ENCODE results near the gene EXTL1. TPM values are rescaled to one million over a fixed set of nuclear protein-coding genes. Genes with fewer than 3 reads are reported as not detected.

EXTL1 gene
- total and polyA plus RNA-seq, 2 of the 4 experiments (the other 2 are of a cell fraction) = 0.90 to 5.2 TPM

- H2BK15ac ChIP-seq (ENCODE audit: low read depth, low read length) = no peak overlapping the region
- no peak overlapping the region for H3K4ac ChIP-seq (ENCODE audit: low read depth, low read length)
- no peak overlapping the region for H2BK5ac ChIP-seq (ENCODE audit: low read depth, low read length, poor library complexity, severe bottlenecking)
- no peaks in the 10 kb centered on the region for H4K20me1 ChIP-seq (ENCODE audit: insufficient read depth, low read length)
- in situ Hi-C loops (cut with MboI; ENCODE audit: low sequenced_read_pairs) = no loop called here
- dilution Hi-C loops (cut with HindIII; ENCODE audit: low sequenced_read_pairs, unreplicated experiment) = no loop called here
- no peak overlapping the region for H4K5ac ChIP-seq (ENCODE audit: low read depth, low read length)
- no peak overlapping the region for H3K56ac ChIP-seq (ENCODE audit: extremely low read depth, insufficient read depth, low read length)
- H3K9me3 ChIP-seq (ENCODE audit: control insufficient read depth, insufficient read depth, low read length) = no peaks in the 10 kb centered on the region; the same call in 1 of the 2 replicates
- no peak overlapping the region for H3K4me2 ChIP-seq (ENCODE audit: low read depth, low read length)
- no TSS peak for BruUV-seq (replicated peaks)
- no peak overlapping the region for H3K4me3 ChIP-seq (ENCODE audit: insufficient read depth, low read depth, low read length)
- no peaks in the 10 kb centered on the region for H3K9me1 ChIP-seq (ENCODE audit: insufficient read depth, low read length)
- ChIA-PET CTCF (no interaction called here), POLR2A (ENCODE audit: unreplicated experiment) (no interaction called here)
- no peak overlapping the region for H2AK5ac ChIP-seq (ENCODE audit: low read depth, low read length)
- H2BK120ac ChIP-seq (ENCODE audit: low read depth, low read length) = no peak overlapping the region
- no peak overlapping the region for H3K18ac ChIP-seq (ENCODE audit: low read depth, low read length)
- H4K8ac ChIP-seq (ENCODE audit: low read depth in 2 of 2, low read length in 2 of 2) = no peak overlapping the region
- TF ChIP-seq RFX5 (IDR thresholded peaks at IDR 0.05; ENCODE audit: low read depth, low read length) = no peak
- TF ChIP-seq NFE2L2 (IDR thresholded peaks at IDR 0.05; ENCODE audit: low read depth, low read length) = no peak
- no peak for TF ChIP-seq POLR2A (IDR thresholded peaks at IDR 0.05; ENCODE audit: low read depth, low read length)
- TF ChIP-seq MAFK (IDR thresholded peaks at IDR 0.05; ENCODE audit: low read depth, low read length) = no peak
- no peak for TF ChIP-seq BHLHE40 (IDR thresholded peaks at IDR 0.05; ENCODE audit: low read depth, low read length)
- TF ChIP-seq RAD21 (IDR thresholded peaks at IDR 0.05; ENCODE audit: low read length) = no peak
- TF ChIP-seq RCOR1 (IDR thresholded peaks at IDR 0.05; ENCODE audit: insufficient replicate concordance, low read length) = no peak
- TF ChIP-seq SMC3 (IDR thresholded peaks at IDR 0.05; ENCODE audit: low read depth, low read length) = no peak
- TF ChIP-seq MXI1 (IDR thresholded peaks at IDR 0.05; ENCODE audit: borderline replicate concordance, low read depth, low read length) = no peak
- TF ChIP-seq FOS (IDR thresholded peaks at IDR 0.05; ENCODE audit: low read depth, low read length) = no peak
- TF ChIP-seq ELK1 (IDR thresholded peaks at IDR 0.05; ENCODE audit: borderline replicate concordance, low read depth, low read length) = no peak
- no peak for TF ChIP-seq CHD1 (IDR thresholded peaks at IDR 0.05; ENCODE audit: low read depth, low read length)
- H2AK9ac ChIP-seq (replicated peaks; ENCODE audit: low read depth, low read length, poor library complexity) = no peak overlapping the region
- WGBS, 2 experiments (ENCODE audit: extremely low coverage in 2 of 2, insufficient read length in 1 of 2) = 80% methylated on average over 2 of the region's 7 CpGs; no CpG with 5 or more reads in 1 of the 2 experiments
- no peak overlapping the region for H3K27ac ChIP-seq (ENCODE audit: insufficient read depth, low read length)
- intact Hi-C loops (cut with micrococcal nuclease) = no loop called here
- H3K9ac ChIP-seq (ENCODE audit: low read depth, low read length) = no peak overlapping the region
- ATAC-seq (ENCODE audit: low read depth) (no peak), DNase-seq (no peak)
- no peak overlapping the region for H2AFZ ChIP-seq (replicated peaks; ENCODE audit: low read length, poor library complexity)
- no peak overlapping the region for H3K23ac ChIP-seq (ENCODE audit: low read depth, low read length)
- no peak overlapping the region for H2BK20ac ChIP-seq (ENCODE audit: low read depth, low read length)
- H3K27me3 ChIP-seq (ENCODE audit: control insufficient read depth, insufficient read depth, low read length) = peaks cover 88% of the 10 kb centered on the region
- no peak overlapping the region for H3K14ac ChIP-seq (replicated peaks; ENCODE audit: low read depth, low read length)
- no peaks in the 10 kb centered on the region for H3K36me3 ChIP-seq (ENCODE audit: control insufficient read depth, insufficient read depth, low read length)
- H4K91ac ChIP-seq (ENCODE audit: insufficient read depth, low read depth, low read length) = no peak overlapping the region
- no peaks in the 10 kb centered on the region for H3K4me1 ChIP-seq (ENCODE audit: control insufficient read depth, insufficient read depth, low read length)
- no peaks in the 10 kb centered on the region for H3K79me1 ChIP-seq (ENCODE audit: low read depth in 1 of 2, low read length in 2 of 2)
Observed at GRCh38 chr1:26047278-26047874, 25.8 kb downstream of the EXTL1 start.

All from IMR-90 (cell line).